IMR-90 (cell line): Measurements from ENCODE around the gene RFX6. TPM values are rescaled to one million over a fixed set of nuclear protein-coding genes. Genes with fewer than 3 reads are reported as not detected.
"Not testable (repeated sequence)": the region's sequence is repeated elsewhere in the genome, so short reads cannot be mapped to it uniquely, and the experiment has no call there.

Experiments used
- ATAC-seq: fragments of 200-7000 bp; cut with Tn5 transposase; 2 replicates; pipeline ENCODE4 v1.9.1; 2020; ENCODE audit warnings: low read depth, mild to moderate bottlenecking, moderate library complexity
- BruUV-seq: library from RNA; stranded (reverse); fragments of 400-500 nt; replicated peaks from 2 replicates; lab custom pipeline; 2021; lab: Mats Ljungman, UMichigan
- CTCF ChIA-PET: fragments of 300-600 bp; formaldehyde crosslinking; extraction: SDS; loops from one replicate; lab custom pipeline; 2021; ENCODE audit warnings: antibody characterized with exemption; lab: Yijun Ruan, JAX
- POLR2A ChIA-PET: fragments of 300-600 bp; sonication (Branson Sonifier 250); formaldehyde crosslinking; loops from one replicate; lab custom pipeline; 2022; ENCODE audit warnings: antibody characterized with exemption; ENCODE audit not compliant: unreplicated experiment; lab: Charles Lee
- DNase-seq: peaks from one replicate; pipeline ENCODE4 v3.0.0; 2013
- H2AFZ ChIP-seq: replicated peaks from 2 replicates; pipeline ENCODE3; 2013; ENCODE audit warnings: low read length, mild to moderate bottlenecking; ENCODE audit not compliant: poor library complexity
- H2AK5ac ChIP-seq: 2 replicates; pipeline ENCODE4 v1.6.1; 2013; ENCODE audit warnings: low read depth, low read length, inconsistent platforms
- H2AK9ac ChIP-seq: replicated peaks from 2 replicates; pipeline ENCODE3; 2013; ENCODE audit warnings: mild to moderate bottlenecking, low read depth, low read length, moderate library complexity; ENCODE audit not compliant: poor library complexity
- H2BK120ac ChIP-seq: 2 replicates; pipeline ENCODE4 v1.6.1; 2013; ENCODE audit warnings: low read depth, low read length, inconsistent platforms
- H2BK15ac ChIP-seq: 3 replicates; pipeline ENCODE4 v1.6.1; 2013; ENCODE audit warnings: low read depth, low read length, inconsistent platforms
- H2BK20ac ChIP-seq: 2 replicates; pipeline ENCODE4 v1.6.1; 2013; ENCODE audit warnings: low read depth, mild to moderate bottlenecking, inconsistent platforms, low read length, moderate library complexity
- H2BK5ac ChIP-seq: 2 replicates; pipeline ENCODE4 v1.6.1; 2013; ENCODE audit warnings: mild to moderate bottlenecking, low read depth, low read length, inconsistent platforms; ENCODE audit not compliant: poor library complexity, severe bottlenecking
- H3K14ac ChIP-seq: replicated peaks from 2 replicates; pipeline ENCODE4 v1.6.1; 2013; ENCODE audit warnings: low read depth, low read length, inconsistent platforms
- H3K18ac ChIP-seq: 2 replicates; pipeline ENCODE4 v1.6.1; 2013; ENCODE audit warnings: low read depth, low read length, control low read depth
- H3K23ac ChIP-seq: 2 replicates; pipeline ENCODE4 v1.6.1; 2013; ENCODE audit warnings: low read depth, low read length, inconsistent platforms
- H3K27ac ChIP-seq: 2 replicates; pipeline ENCODE4 v1.5.1; 2013; ENCODE audit warnings: mild to moderate bottlenecking, control low read depth, low read length; ENCODE audit not compliant: insufficient read depth
- H3K27me3 ChIP-seq: 2 replicates; pipeline ENCODE4 v1.6.1; 2013; ENCODE audit warnings: low read length; ENCODE audit not compliant: control insufficient read depth, insufficient read depth
- H3K36me3 ChIP-seq: 2 replicates; pipeline ENCODE4 v1.6.1; 2013; ENCODE audit warnings: low read length, mixed read lengths; ENCODE audit not compliant: control insufficient read depth, insufficient read depth
- H3K4ac ChIP-seq: 2 replicates; pipeline ENCODE4 v1.6.1; 2013; ENCODE audit warnings: low read depth, low read length, inconsistent platforms
- H3K4me1 ChIP-seq: 2 replicates; pipeline ENCODE4 v1.6.1; 2013; ENCODE audit warnings: low read length, mixed read lengths; ENCODE audit not compliant: control insufficient read depth, insufficient read depth
- H3K4me2 ChIP-seq: 2 replicates; pipeline ENCODE4 v1.6.1; 2013; ENCODE audit warnings: low read depth, mild to moderate bottlenecking, control low read depth, low read length, moderate library complexity
- H3K4me3 ChIP-seq: 2 replicates; pipeline ENCODE4 v1.5.1; 2013; ENCODE audit warnings: low read depth, mild to moderate bottlenecking, control low read depth, low read length, moderate library complexity; ENCODE audit not compliant: insufficient read depth
- H3K56ac ChIP-seq: 2 replicates; pipeline ENCODE4 v1.6.1; 2013; ENCODE audit warnings: low read length, inconsistent platforms; ENCODE audit not compliant: insufficient read depth; ENCODE audit errors: extremely low read depth
- H3K79me1 ChIP-seq, 2 experiments: 2 replicates each; pipeline ENCODE4 v1.6.1; 2013; ENCODE audit warnings: low read length in 2 of 2, inconsistent platforms in 1 of 2, low read depth in 1 of 2
- H3K9ac ChIP-seq: 2 replicates; pipeline ENCODE4 v1.6.1; 2013; ENCODE audit warnings: low read depth, low read length, control low read depth
- H3K9me1 ChIP-seq: 2 replicates; pipeline ENCODE4 v1.6.1; 2013; ENCODE audit warnings: low read length, inconsistent platforms; ENCODE audit not compliant: insufficient read depth
- H3K9me3 ChIP-seq: 2 replicates; pipeline ENCODE4 v1.6.1; 2013; ENCODE audit warnings: low read length; ENCODE audit not compliant: control insufficient read depth, insufficient read depth
- H4K20me1 ChIP-seq: 2 replicates; pipeline ENCODE4 v1.6.1; 2013; ENCODE audit warnings: low read length, inconsistent platforms; ENCODE audit not compliant: insufficient read depth
- H4K5ac ChIP-seq: 2 replicates; pipeline ENCODE4 v1.6.1; 2013; ENCODE audit warnings: mild to moderate bottlenecking, low read depth, low read length, control low read depth
- H4K8ac ChIP-seq, 2 experiments: 2 replicates each; pipeline ENCODE4 v1.6.1; 2013; ENCODE audit warnings: low read depth in 2 of 2, low read length in 2 of 2, control low read depth in 1 of 2, inconsistent platforms in 1 of 2
- H4K91ac ChIP-seq: 2 replicates; pipeline ENCODE4 v1.6.1; 2013; ENCODE audit warnings: low read depth, low read length, inconsistent platforms; ENCODE audit not compliant: insufficient read depth
- CTCF ChIP-seq: conservative IDR thresholded peaks from 2 replicates; pipeline ENCODE4 v1.5.1; 2012; ENCODE audit warnings: mild to moderate bottlenecking, low read depth, low read length, improper control_type of control experiment
- WGBS, 2 experiments: methylation state at CpG; one replicate each; pipeline versions ENCODE4 v1.1.5 to v1.1.7; 2013; ENCODE audit warnings: missing lambda C conversion rate in 2 of 2; ENCODE audit not compliant: insufficient read length in 1 of 2; ENCODE audit errors: extremely low coverage in 2 of 2; 5-methylcytosine and 5-hydroxymethylcytosine counted together
- dilution Hi-C: fragments of 300-500 bp; cut with HindIII; formaldehyde crosslinking; loops from one replicate; pipeline ENCODE4 v1.14.3; 2018; ENCODE audit warnings: low sequenced_read_pairs; ENCODE audit not compliant: unreplicated experiment
- in situ Hi-C: fragments of 300-500 bp; cut with MboI; formaldehyde crosslinking; loops from 3 replicates; pipeline ENCODE4 v1.14.3; 2019; ENCODE audit warnings: low sequenced_read_pairs, inconsistent platforms, mixed read lengths
- intact Hi-C: fragments of 100-400 bp; cut with micrococcal nuclease; formaldehyde crosslinking; loops from 2 replicates; pipeline ENCODE4 v1.10.0; 2022
- polyA plus RNA-seq, 3 experiments: library from polyadenylated mRNA; depleted of rRNA; stranded (reverse); fragments of >200 nt; gene quantifications; 2 replicates each; pipeline ENCODE4 v1.2.3, GENCODE V29; 2012; ENCODE audit warnings: low replicate concordance in 1 of 3
- total RNA-seq: library from RNA; depleted of rRNA; stranded (reverse); fragments of >200 nt; gene quantifications from 2 replicates; pipeline ENCODE4 v1.2.3, GENCODE V29; 2012

RFX6 gene
- total and polyA plus RNA-seq, 2 of the 4 experiments (the other 2 are of a cell fraction): not detected

DNA sequence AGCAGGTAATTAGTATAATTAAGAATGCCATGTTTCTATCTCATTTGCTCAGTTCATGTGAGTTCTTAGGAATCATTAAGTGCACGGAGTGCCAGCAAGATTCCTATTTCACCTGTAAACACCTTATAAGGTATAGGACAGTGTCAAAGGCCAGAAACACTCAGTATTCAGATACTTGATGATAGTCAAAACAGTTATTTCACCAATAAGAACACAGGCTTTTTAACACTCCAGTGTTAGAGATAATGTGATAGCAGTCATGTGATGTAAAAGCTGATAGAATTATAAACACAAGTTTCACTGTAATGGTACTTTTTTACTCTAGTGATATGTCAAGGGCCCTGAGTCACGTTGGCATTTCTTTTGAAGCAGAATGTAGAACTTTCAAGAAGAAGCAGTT lies 48.1 kb upstream of the RFX6 start, which contains the start of gene GPRC6A:
Gene GPRC6A, minus strand, starts transcription at position 101 of the 400 bp plus-strand sequence. Its CDS starts 70 bp downstream, at position 31.
- no CpG with 5 or more reads among the region's 2 CpGs for WGBS, 2 experiments
- no peak within 1 kb of the TSS for H2BK15ac ChIP-seq
- H2BK5ac ChIP-seq: no peak within 1 kb of the TSS
- H4K5ac ChIP-seq: no peak within 1 kb of the TSS
- intact Hi-C loops (no loop called here), in situ Hi-C loops (no loop called here), dilution Hi-C loops (no loop called here)
- H2BK120ac ChIP-seq: no peak within 1 kb of the TSS
- H3K23ac ChIP-seq: no peak within 1 kb of the TSS
- TF ChIP-seq CTCF: no peak
- ATAC-seq: no peak
- no peaks in the 10 kb centered on the region for H3K4me1 ChIP-seq
- no peak within 1 kb of the TSS for H4K8ac ChIP-seq
- H3K4me3 ChIP-seq: no peak within 1 kb of the TSS
- H3K18ac ChIP-seq: no peak within 1 kb of the TSS
- H3K79me1 ChIP-seq: no peaks in the 10 kb centered on the region
- H3K9me1 ChIP-seq: no peaks in the 10 kb centered on the region
- no peak within 1 kb of the TSS for H3K14ac ChIP-seq
- no peak within 1 kb of the TSS for H2AK9ac ChIP-seq
- H4K20me1 ChIP-seq: no peaks in the 10 kb centered on the region
- H3K4ac ChIP-seq: no peak within 1 kb of the TSS
- ChIA-PET CTCF (no interaction called here), POLR2A (no interaction called here)
- no peak within 1 kb of the TSS for H2BK20ac ChIP-seq
- no peak for DNase-seq
- H3K27me3 ChIP-seq: no peaks in the 10 kb centered on the region
- no peak within 1 kb of the TSS for H2AK5ac ChIP-seq
- H3K9me3 ChIP-seq: no peaks in the 10 kb centered on the region
- no peak within 1 kb of the TSS for H3K56ac ChIP-seq
- no peak within 1 kb of the TSS for H4K91ac ChIP-seq
- H2AFZ ChIP-seq: no peak within 1 kb of the TSS
- H3K27ac ChIP-seq: no peak within 1 kb of the TSS
- no peak within 1 kb of the TSS for H3K9ac ChIP-seq
- BruUV-seq: no TSS peak
- H3K4me2 ChIP-seq: no peak within 1 kb of the TSS
- no peaks in the 10 kb centered on the region for H3K36me3 ChIP-seq

GRCh38 chr6:116834526-116834925 lies 42.5 kb upstream of the RFX6 start:
- WGBS, 2 experiments: no CpG with 5 or more reads among the region's 2 CpGs
- H4K5ac ChIP-seq, BruUV-seq, H3K4me3 ChIP-seq, H3K14ac ChIP-seq, H3K79me1 ChIP-seq, H2BK5ac ChIP-seq, ATAC-seq, H3K36me3 ChIP-seq, H2AFZ ChIP-seq, dilution Hi-C loops, H3K27ac ChIP-seq, H4K8ac ChIP-seq, H2BK20ac ChIP-seq, H3K4me2 ChIP-seq, H3K56ac ChIP-seq, H3K18ac ChIP-seq, H4K91ac ChIP-seq, in situ Hi-C loops, H2BK15ac ChIP-seq, H3K9ac ChIP-seq, H3K4me1 ChIP-seq, POLR2A ChIA-PET, H3K4ac ChIP-seq, H3K23ac ChIP-seq, H2AK9ac ChIP-seq, H3K9me3 ChIP-seq, H2BK120ac ChIP-seq, H3K9me1 ChIP-seq, intact Hi-C loops, H2AK5ac ChIP-seq, H3K27me3 ChIP-seq, H4K20me1 ChIP-seq, DNase-seq: not testable (repeated sequence)
- CTCF ChIA-PET: interaction anchor here (1.8 kb wide), 1 partner anchor 10 kb away, joined by 4 read pairs; no protein-coding TSS in a partner anchor
